Upper lobe of left lung (tissue), 4 donors: ENCODE measurements around the gene BNC2.

Source experiments
- CTCF ChIP-seq, 6 experiments: fragments of 450-650 bp in 4 of 6; fragments of 200-600 bp in 2 of 6; sonication (generic) in 2 of 6; IDR thresholded peaks; one replicate each; pipeline ENCODE4 v1.5.1; 2016 to 2019; ENCODE audit warnings: antibody characterized with exemption in 6 of 6
- EP300 ChIP-seq, 4 donors: sonication (generic); formaldehyde crosslinking; IDR thresholded peaks; one replicate each; pipeline ENCODE4 v1.5.1; 2017; ENCODE audit warnings: antibody characterized with exemption in 4 of 4, control low read depth in 2 of 4

GRCh38 chr9:16727452-16728136 is 142.9 kb downstream of the BNC2 start:
- no peak for TF ChIP-seq CTCF (IDR thresholded peaks at IDR 0.05)
- TF ChIP-seq EP300 (IDR thresholded peaks at IDR 0.05) = no peak
